Stomach (tissue), 9 donors: ENCODE results near the gene CARMIL3. TPM values are rescaled to one million over a fixed set of nuclear protein-coding genes. Genes with fewer than 3 reads are reported as not detected.

Source experiments
- DNase-seq, 2 donors: peaks; one replicate each; pipeline versions ENCODE4 v3.0.0 to v3.0.0-alpha.2; 2013 to 2019
- H3K27ac ChIP-seq, 5 donors: fragments of 200-600 bp in 4 of 5; sonication (generic) in 4 of 5; one replicate each; pipeline ENCODE4 v1.5.1; 2013 to 2019; ENCODE audit warnings: mild to moderate bottlenecking in 1 of 5, moderate library complexity in 1 of 5
- H3K27me3 ChIP-seq, 3 donors: fragments of 200-600 bp; sonication (generic); one replicate each; pipeline ENCODE4 v1.5.1; 2017 to 2019; ENCODE audit warnings: mixed run types in 1 of 3
- H3K36me3 ChIP-seq, 4 donors: fragments of 200-600 bp; sonication (generic); 1 replicate in 3 of 4; 2 replicates in 1 of 4; pipeline ENCODE4 v1.5.1; 2016 to 2019
- H3K4me1 ChIP-seq, 4 donors: fragments of 200-600 bp; sonication (generic); one replicate each; pipeline ENCODE4 v1.5.1; 2016 to 2019
- H3K4me3 ChIP-seq, 4 donors: fragments of 200-600 bp; sonication (generic) in 3 of 4; one replicate each; pipeline ENCODE4 v1.5.1; 2016 to 2019; ENCODE audit warnings: mild to moderate bottlenecking in 1 of 4
- H3K9me3 ChIP-seq, 4 donors: fragments of 200-600 bp; sonication (generic); one replicate each; pipeline ENCODE4 v1.5.1; 2016 to 2019
- CTCF ChIP-seq, 7 experiments: fragments of 450-650 bp in 4 of 7; fragments of 200-600 bp in 3 of 7; sonication (generic) in 3 of 7; IDR thresholded peaks; one replicate each; pipeline ENCODE4 v1.5.1; 2016 to 2019; ENCODE audit warnings: antibody characterized with exemption in 7 of 7, control low read depth in 2 of 7, mild to moderate bottlenecking in 1 of 7
- EP300 ChIP-seq: sonication (generic); formaldehyde crosslinking; IDR thresholded peaks from one replicate; pipeline ENCODE4 v1.6.1; 2017; ENCODE audit warnings: antibody characterized with exemption
- POLR2A ChIP-seq, 4 donors: fragments of 450-650 bp; IDR thresholded peaks; one replicate each; pipeline ENCODE4 v1.6.1; 2016; ENCODE audit warnings: antibody characterized with exemption in 4 of 4, control low read depth in 2 of 4, mild to moderate bottlenecking in 1 of 4, moderate library complexity in 1 of 4
- POLR2AphosphoS5 ChIP-seq, 3 donors: sonication (generic); formaldehyde crosslinking; IDR thresholded peaks; one replicate each; pipeline ENCODE4 v1.6.1; 2016; ENCODE audit warnings: antibody characterized with exemption in 3 of 3
- WGBS, 5 donors: extraction: QIAGEN DNeasy Blood & Tissue Kit in 3 of 5; methylation state at CpG; one replicate each; pipeline versions ENCODE4 v1.1.5 to v1.1.7; 2013 to 2018; 5-methylcytosine and 5-hydroxymethylcytosine counted together
- intact Hi-C: fragments of 100-400 bp; cut with DNase I; formaldehyde crosslinking; loops from one replicate; pipeline ENCODE4 v1.15.1; 2023; ENCODE audit warnings: low total_unique reads
- polyA plus RNA-seq, 3 donors: library from polyadenylated mRNA; stranded (reverse); fragments of 200-250 nt; gene quantifications; one replicate each; pipeline ENCODE4 v1.2.3, GENCODE V29; 2013
- total RNA-seq, 5 donors: library from RNA; depleted of rRNA; stranded (reverse); fragments of >200 nt; gene quantifications; one replicate each; pipeline versions ENCODE4 v1.1.0 to v1.2.3, GENCODE V29; 2014 to 2016
- donor health status: healthy with polysubstance abuse.
- donor health status: Bipolar disorder and iron deficiency.
- donor health status: healthy.

The CARMIL3 gene
- total and polyA plus RNA-seq, 8 donors: 0.14 to 2.0 (median 0.50) TPM; not detected in 2

GRCh38 chr14:24085215-24085614, 33.4 kb downstream of the CARMIL3 start:
- no peak overlapping the region for H3K27ac ChIP-seq
- H3K36me3 ChIP-seq: no peaks in the 10 kb centered on the region
- DNase-seq: no peak
- peaks cover 0 to 17% (median 0%) of the 10 kb centered on the region in 3 donors for H3K27me3 ChIP-seq
- no peak overlapping the region for H3K4me3 ChIP-seq
- intact Hi-C loops: no loop called here
- no peak for TF ChIP-seq POLR2A (IDR thresholded peaks at IDR 0.05)
- no peak for TF ChIP-seq EP300
- no peak for TF ChIP-seq POLR2AphosphoS5 (IDR thresholded peaks at IDR 0.05)
- no peak for TF ChIP-seq CTCF (IDR thresholded peaks at IDR 0.05)
- peaks cover 6 to 18% (median 17%) of the 10 kb centered on the region in 4 donors for H3K4me1 ChIP-seq
- H3K9me3 ChIP-seq: no peaks in the 10 kb centered on the region
- WGBS, 5 donors: 90 to 100% (median 93%) methylated on average over 3 of the region's 3 CpGs

GRCh38 chr14:24086193-24086955, 34.6 kb downstream of the CARMIL3 start:
- WGBS, 5 donors: 78 to 87% (median 83%) methylated on average over 3 of the region's 3 CpGs
- Histone ChIP-seq H3K27me3 (peaks cover 0 to 12% (median 0%) of the 10 kb centered on the region in 3 donors), H3K9me3 (no peaks in the 10 kb centered on the region), H3K4me1 (peaks cover 0 to 18% (median 8%) of the 10 kb centered on the region in 4 donors), H3K4me3 (no peak overlapping the region), H3K36me3 (no peaks in the 10 kb centered on the region), H3K27ac (no peak overlapping the region)
- no peak for DNase-seq
- no peak for TF ChIP-seq CTCF (IDR thresholded peaks at IDR 0.05)
- TF ChIP-seq POLR2A (IDR thresholded peaks at IDR 0.05): no peak
- TF ChIP-seq EP300: no peak
- no peak for TF ChIP-seq POLR2AphosphoS5 (IDR thresholded peaks at IDR 0.05)
- intact Hi-C loops: no loop called here

- Histone ChIP-seq H3K4me3 (no peak overlapping the region), H3K27me3 (peaks cover 0 to 8% (median 0%) of the 10 kb centered on the region in 3 donors), H3K9me3 (no peaks in the 10 kb centered on the region), H3K27ac (no peak overlapping the region), H3K4me1 (peaks cover 0 to 18% (median 8%) of the 10 kb centered on the region in 4 donors), H3K36me3 (no peaks in the 10 kb centered on the region)
- WGBS, 5 donors: 84 to 93% (median 89%) methylated on average over 1 of the region's 1 CpG
- TF ChIP-seq EP300 (no peak), POLR2A (IDR thresholded peaks at IDR 0.05) (no peak), CTCF (IDR thresholded peaks at IDR 0.05) (no peak), POLR2AphosphoS5 (IDR thresholded peaks at IDR 0.05) (no peak)
- DNase-seq: no peak
- intact Hi-C loops: no loop called here
Measured at GRCh38 chr14:24087004-24087403, 35.2 kb downstream of the CARMIL3 start.

GRCh38 chr14:24088095-24088494, 36.3 kb downstream of the CARMIL3 start:
- H3K4me1 ChIP-seq: peaks cover 4 to 28% (median 15%) of the 10 kb centered on the region in 4 donors
- DNase-seq: no peak
- no peaks in the 10 kb centered on the region for H3K9me3 ChIP-seq
- H3K4me3 ChIP-seq: no peak overlapping the region
- intact Hi-C loops: no loop called here
- 81 to 92% (median 83%) methylated on average over 2 of the region's 2 CpGs for WGBS, 5 donors
- no peaks in the 10 kb centered on the region for H3K27me3 ChIP-seq
- TF ChIP-seq POLR2A (IDR thresholded peaks at IDR 0.05) (no peak), CTCF (IDR thresholded peaks at IDR 0.05) (no peak), EP300 (no peak)
- H3K27ac ChIP-seq: no peak overlapping the region
- H3K36me3 ChIP-seq: no peaks in the 10 kb centered on the region
